ENCODE data around the gene GSTP1.

Gene GSTP1

GRCh38 chr11:67611704-67612587, 28.3 kb downstream of the GSTP1 start:
- Histone ChIP-seq H3K9me3 (ENCODE audit: control insufficient read depth, low read length) (no peaks in the 10 kb centered on the region), H3K14ac (ENCODE audit: low read length in 2 of 2) (no peak overlapping the region), H3K4me3 (ENCODE audit: insufficient read depth in 1 of 2, low read depth in 1 of 2, low read length in 2 of 2) (no peak overlapping the region), H3K4me1 (ENCODE audit: control insufficient read depth, insufficient read depth, low read depth, low read length) (peaks cover 8% of the 10 kb centered on the region), H3K27me3 (ENCODE audit: control insufficient read depth in 1 of 2, insufficient read depth in 1 of 2, low read length in 2 of 2) (peaks cover 8 to 23% of the 10 kb centered on the region in 2 experiments), H2BK120ac (ENCODE audit: low read depth, low read length) (no peak overlapping the region), H3K9ac (ENCODE audit: low read length) (no peak overlapping the region), H3K27ac (ENCODE audit: low read length, poor library complexity, severe bottlenecking) (no peak overlapping the region), H3K23ac (ENCODE audit: low read length in 2 of 2) (no peak overlapping the region), H4K91ac (ENCODE audit: low read length) (peak overlapping the region; percentile 14), H3K79me1 (replicated peaks; ENCODE audit: low read length, poor library complexity, severe bottlenecking) (peaks cover 33% of the 10 kb centered on the region), H2AK5ac (ENCODE audit: low read length, severe bottlenecking) (no peak overlapping the region), H3K18ac (ENCODE audit: low read depth in 1 of 2, low read length in 2 of 2) (no peak overlapping the region), H3K36me3 (ENCODE audit: control insufficient read depth in 1 of 2, insufficient read depth in 2 of 2, low read depth in 1 of 2, low read length in 2 of 2) (peaks cover 48 to 49% of the 10 kb centered on the region in 2 experiments), H3K4me2 (ENCODE audit: low read length, poor library complexity, severe bottlenecking) (no peak overlapping the region), H4K8ac (ENCODE audit: low read length) (no peak overlapping the region), H2BK15ac (ENCODE audit: low read depth, poor library complexity, severe bottlenecking) (no peak overlapping the region), H2AFZ (ENCODE audit: low read depth, low read length) (no peak overlapping the region), H2BK5ac (ENCODE audit: low read depth, low read length, poor library complexity, severe bottlenecking) (no peak overlapping the region), H3K4ac (ENCODE audit: low read depth in 1 of 2, low read length in 2 of 2) (no peak overlapping the region), H2BK12ac (ENCODE audit: low read length in 2 of 2) (no peak overlapping the region)
- DNase-seq = no peak
- WGBS = 97% methylated on average over 37 of the region's 37 CpGs

GRCh38 chr11:67612751-67613150, 29.1 kb downstream of the GSTP1 start:
- peaks cover 4% of the 10 kb centered on the region for H3K4me1 ChIP-seq (ENCODE audit: control insufficient read depth, insufficient read depth, low read depth, low read length)
- no peak overlapping the region for H2BK12ac ChIP-seq (ENCODE audit: low read length in 2 of 2)
- no peak for DNase-seq
- no peak overlapping the region for H2BK15ac ChIP-seq (ENCODE audit: low read depth, poor library complexity, severe bottlenecking)
- H2BK5ac ChIP-seq (ENCODE audit: low read depth, low read length, poor library complexity, severe bottlenecking) = no peak overlapping the region
- no peak overlapping the region for H4K8ac ChIP-seq (ENCODE audit: low read length)
- no peak overlapping the region for H2AFZ ChIP-seq (ENCODE audit: low read depth, low read length)
- 96% methylated on average over 13 of the region's 13 CpGs for WGBS
- H3K9me3 ChIP-seq (ENCODE audit: control insufficient read depth, low read length) = no peaks in the 10 kb centered on the region
- H3K23ac ChIP-seq (ENCODE audit: low read length in 2 of 2) = no peak overlapping the region
- H3K27me3 ChIP-seq (ENCODE audit: control insufficient read depth in 1 of 2, insufficient read depth in 1 of 2, low read length in 2 of 2) = peaks cover 8 to 31% of the 10 kb centered on the region in 2 experiments
- H3K27ac ChIP-seq (ENCODE audit: low read length, poor library complexity, severe bottlenecking) = no peak overlapping the region
- no peak overlapping the region for H2BK120ac ChIP-seq (ENCODE audit: low read depth, low read length)
- H4K91ac ChIP-seq (ENCODE audit: low read length) = no peak overlapping the region
- H3K18ac ChIP-seq (ENCODE audit: low read depth in 1 of 2, low read length in 2 of 2) = no peak overlapping the region
- H3K14ac ChIP-seq (ENCODE audit: low read length in 2 of 2) = no peak overlapping the region
- H2AK5ac ChIP-seq (ENCODE audit: low read length, severe bottlenecking) = no peak overlapping the region
- peaks cover 48 to 49% of the 10 kb centered on the region in 2 experiments for H3K36me3 ChIP-seq (ENCODE audit: control insufficient read depth in 1 of 2, insufficient read depth in 2 of 2, low read depth in 1 of 2, low read length in 2 of 2)
- no peak overlapping the region for H3K4me2 ChIP-seq (ENCODE audit: low read length, poor library complexity, severe bottlenecking)
- H3K4me3 ChIP-seq (ENCODE audit: insufficient read depth in 1 of 2, low read depth in 1 of 2, low read length in 2 of 2) = no peak overlapping the region
- H3K4ac ChIP-seq (ENCODE audit: low read depth in 1 of 2, low read length in 2 of 2) = no peak overlapping the region
- H3K79me1 ChIP-seq (replicated peaks; ENCODE audit: low read length, poor library complexity, severe bottlenecking) = peaks cover 27% of the 10 kb centered on the region
- no peak overlapping the region for H3K9ac ChIP-seq (ENCODE audit: low read length)

GRCh38 chr11:67613313-67613959, 29.8 kb downstream of the GSTP1 start:
- no peak overlapping the region for H3K4me2 ChIP-seq (ENCODE audit: low read length, poor library complexity, severe bottlenecking)
- no peak overlapping the region for H2AK5ac ChIP-seq (ENCODE audit: low read length, severe bottlenecking)
- H3K36me3 ChIP-seq (ENCODE audit: control insufficient read depth in 1 of 2, insufficient read depth in 2 of 2, low read depth in 1 of 2, low read length in 2 of 2) = peaks cover 45 to 46% of the 10 kb centered on the region in 2 experiments
- peaks cover 8 to 37% of the 10 kb centered on the region in 2 experiments for H3K27me3 ChIP-seq (ENCODE audit: control insufficient read depth in 1 of 2, insufficient read depth in 1 of 2, low read length in 2 of 2)
- no peak overlapping the region for H3K4ac ChIP-seq (ENCODE audit: low read depth in 1 of 2, low read length in 2 of 2)
- H2BK12ac ChIP-seq (ENCODE audit: low read length in 2 of 2) = no peak overlapping the region
- H3K9me3 ChIP-seq (ENCODE audit: control insufficient read depth, low read length) = no peaks in the 10 kb centered on the region
- H3K23ac ChIP-seq (ENCODE audit: low read length in 2 of 2) = no peak overlapping the region
- peaks cover 4% of the 10 kb centered on the region for H3K4me1 ChIP-seq (ENCODE audit: control insufficient read depth, insufficient read depth, low read depth, low read length)
- H2BK120ac ChIP-seq (ENCODE audit: low read depth, low read length) = no peak overlapping the region
- H2BK5ac ChIP-seq (ENCODE audit: low read depth, low read length, poor library complexity, severe bottlenecking) = no peak overlapping the region
- WGBS = 90% methylated on average over 17 of the region's 17 CpGs
- no peak overlapping the region for H3K27ac ChIP-seq (ENCODE audit: low read length, poor library complexity, severe bottlenecking)
- no peak overlapping the region for H4K8ac ChIP-seq (ENCODE audit: low read length)
- H2BK15ac ChIP-seq (ENCODE audit: low read depth, poor library complexity, severe bottlenecking) = no peak overlapping the region
- no peak overlapping the region for H3K18ac ChIP-seq (ENCODE audit: low read depth in 1 of 2, low read length in 2 of 2)
- no peak overlapping the region for H3K14ac ChIP-seq (ENCODE audit: low read length in 2 of 2)
- H3K4me3 ChIP-seq (ENCODE audit: insufficient read depth in 1 of 2, low read depth in 1 of 2, low read length in 2 of 2) = peak overlapping the region in 1 of 2 experiments; percentile 72
- no peak for DNase-seq
- peak overlapping the region; percentile 79 for H3K9ac ChIP-seq (ENCODE audit: low read length)
- peaks cover 22% of the 10 kb centered on the region for H3K79me1 ChIP-seq (replicated peaks; ENCODE audit: low read length, poor library complexity, severe bottlenecking)
- H2AFZ ChIP-seq (ENCODE audit: low read depth, low read length) = no peak overlapping the region
- no peak overlapping the region for H4K91ac ChIP-seq (ENCODE audit: low read length)
